Measurements from ENCODE around the gene ABCA13.

DNA sequence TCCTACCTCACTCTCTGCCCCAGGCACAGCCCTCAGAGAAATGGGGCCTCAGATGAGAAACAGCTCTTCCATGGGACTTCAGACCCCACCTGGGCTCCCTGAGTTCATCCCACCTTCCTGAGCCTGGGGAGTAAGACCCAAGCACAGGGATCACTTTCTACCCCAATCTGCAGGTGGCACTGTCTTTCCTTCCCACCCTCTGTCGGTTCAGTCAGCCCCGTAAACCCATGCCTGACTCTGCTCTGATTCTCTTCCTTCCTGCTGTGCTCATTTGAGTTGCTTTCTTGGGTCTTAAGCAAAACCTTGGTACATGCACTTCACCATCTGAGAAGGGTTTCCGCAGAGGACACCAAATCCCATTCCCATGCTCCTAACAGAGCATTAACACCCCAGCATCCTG, 446.7 kb downstream of the ABCA13 start:
- TF ChIP-seq, protein P1, sequence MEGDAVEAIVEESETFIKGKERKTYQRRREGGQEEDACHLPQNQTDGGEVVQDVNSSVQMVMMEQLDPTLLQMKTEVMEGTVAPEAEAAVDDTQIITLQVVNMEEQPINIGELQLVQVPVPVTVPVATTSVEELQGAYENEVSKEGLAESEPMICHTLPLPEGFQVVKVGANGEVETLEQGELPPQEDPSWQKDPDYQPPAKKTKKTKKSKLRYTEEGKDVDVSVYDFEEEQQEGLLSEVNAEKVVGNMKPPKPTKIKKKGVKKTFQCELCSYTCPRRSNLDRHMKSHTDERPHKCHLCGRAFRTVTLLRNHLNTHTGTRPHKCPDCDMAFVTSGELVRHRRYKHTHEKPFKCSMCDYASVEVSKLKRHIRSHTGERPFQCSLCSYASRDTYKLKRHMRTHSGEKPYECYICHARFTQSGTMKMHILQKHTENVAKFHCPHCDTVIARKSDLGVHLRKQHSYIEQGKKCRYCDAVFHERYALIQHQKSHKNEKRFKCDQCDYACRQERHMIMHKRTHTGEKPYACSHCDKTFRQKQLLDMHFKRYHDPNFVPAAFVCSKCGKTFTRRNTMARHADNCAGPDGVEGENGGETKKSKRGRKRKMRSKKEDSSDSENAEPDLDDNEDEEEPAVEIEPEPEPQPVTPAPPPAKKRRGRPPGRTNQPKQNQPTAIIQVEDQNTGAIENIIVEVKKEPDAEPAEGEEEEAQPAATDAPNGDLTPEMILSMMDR (optimal IDR thresholded peaks at IDR 0.05 in 1 of 3, IDR thresholded peaks at IDR 0.05 in 1 of 3, conservative IDR thresholded peaks at IDR 0.05 in 1 of 3; ENCODE audit: extremely low read depth in 1 of 3, insufficient read depth in 2 of 3, low read length in 3 of 3), result peak in 2 of 3 experiments; percentile 27 to 31
- no peak for TF ChIP-seq EZH2 (IDR thresholded peaks at IDR 0.05; ENCODE audit: low read length)
